Ureter (tissue), 1 donor: Measurements from ENCODE around the gene BPIFB4. TPM values are rescaled to one million over a fixed set of nuclear protein-coding genes. Genes with fewer than 3 reads are reported as not detected.
"Not testable (repeated sequence)": the region's sequence is repeated elsewhere in the genome, so short reads cannot be mapped to it uniquely, and the experiment has no call there.

Source experiments
- DNase-seq: peaks from one replicate; pipeline ENCODE4 v3.0.0-alpha.2; 2020; ENCODE audit warnings: low spot score
- total RNA-seq: library from RNA; stranded (reverse); gene quantifications from one replicate; pipeline ENCODE4 v1.2.4, GENCODE V29; 2023
- donor health status: DM: yes; HTN: yes; CAD: no.

The BPIFB4 gene
- total RNA-seq, 1 donor from 2014 or later = not detected

- no peak for DNase-seq
Measured at GRCh38 chr20:33086052-33086722, 6.7 kb downstream of the BPIFB4 start.

- no peak for DNase-seq
Measured at GRCh38 chr20:33091147-33091546, 11.7 kb downstream of the BPIFB4 start.

GRCh38 chr20:33091693-33092092, 12.2 kb downstream of the BPIFB4 start:
- DNase-seq = no peak

- no peak for DNase-seq
Measured at GRCh38 chr20:33092361-33092760, 12.9 kb downstream of the BPIFB4 start.

GRCh38 chr20:33093074-33093473, 13.6 kb downstream of the BPIFB4 start:
- no peak for DNase-seq

GRCh38 chr20:33093582-33093981, 14.1 kb downstream of the BPIFB4 start:
- no peak for DNase-seq

- no peak for DNase-seq
Measured at GRCh38 chr20:33095249-33095648, 15.8 kb downstream of the BPIFB4 start.

GRCh38 chr20:33095902-33096584, 16.6 kb downstream of the BPIFB4 start:
- peak; percentile 57 for DNase-seq

GRCh38 chr20:33097001-33097400, 17.6 kb downstream of the BPIFB4 start:
- DNase-seq = no peak

GRCh38 chr20:33099843-33100538, 20.5 kb downstream of the BPIFB4 start:
- no peak for DNase-seq

GRCh38 chr20:33103556-33103955, 24.1 kb downstream of the BPIFB4 start:
- no peak for DNase-seq

- no peak for DNase-seq
Measured at GRCh38 chr20:33104336-33104735, 24.9 kb downstream of the BPIFB4 start.

GRCh38 chr20:33105316-33105924, 26.0 kb downstream of the BPIFB4 start:
- DNase-seq = no peak

- DNase-seq = not testable (repeated sequence)
Measured at GRCh38 chr20:33106058-33106620, 26.7 kb downstream of the BPIFB4 start.

GRCh38 chr20:33108661-33109060, 29.2 kb downstream of the BPIFB4 start:
- no peak for DNase-seq

GRCh38 chr20:33110147-33110825, 30.8 kb downstream of the BPIFB4 start:
- DNase-seq = no peak

GRCh38 chr20:33111306-33111705, 31.9 kb downstream of the BPIFB4 start:
- no peak for DNase-seq

GRCh38 chr20:33112547-33113386, 33.3 kb downstream of the BPIFB4 start:
- DNase-seq = no peak

- DNase-seq = no peak
Measured at GRCh38 chr20:33113387-33113908, 34.0 kb downstream of the BPIFB4 start.

GRCh38 chr20:33115501-33115900, 36.1 kb downstream of the BPIFB4 start:
- not testable (repeated sequence) for DNase-seq
